ENCODE results near the gene RBM4B.
"Not testable (repeated sequence)": the region's sequence is repeated elsewhere in the genome, so short reads cannot be mapped to it uniquely, and the experiment has no call there.

Gene RBM4B

GRCh38 chr11:66686100-66686785, 8.6 kb upstream of the RBM4B start:
- DNase-seq, result no peak

- DNase-seq, result no peak
These were observed 7.8 kb upstream of the RBM4B start for GRCh38 chr11:66685276-66686099.

- DNase-seq, result no peak
These were observed 6.9 kb upstream of the RBM4B start for GRCh38 chr11:66684635-66685034.

- no peak for DNase-seq
These were observed 6.2 kb upstream of the RBM4B start for GRCh38 chr11:66683877-66684276.

GRCh38 chr11:66680966-66681645, 3.4 kb upstream of the RBM4B start:
- DNase-seq, result no peak

- DNase-seq, result no peak
These were observed 622 bp downstream of the RBM4B start for GRCh38 chr11:66676931-66677598.

GRCh38 chr11:66676282-66676919, 1.3 kb downstream of the RBM4B start:
- no peak for DNase-seq

- no peak for DNase-seq
These were observed 2.6 kb downstream of the RBM4B start for GRCh38 chr11:66674964-66675602.

- no peak for DNase-seq
These were observed 6.9 kb downstream of the RBM4B start for GRCh38 chr11:66670816-66671215.

- no peak for DNase-seq
These were observed 12.3 kb downstream of the RBM4B start for GRCh38 chr11:66665369-66665768.

- DNase-seq, result no peak
These were observed 13.9 kb downstream of the RBM4B start for GRCh38 chr11:66663741-66664296.

- DNase-seq, result no peak
These were observed 17.9 kb downstream of the RBM4B start for GRCh38 chr11:66659763-66660162.

- no peak for DNase-seq
These were observed 24.6 kb downstream of the RBM4B start for GRCh38 chr11:66653123-66653522.

GRCh38 chr11:66652651-66653050, 25.0 kb downstream of the RBM4B start:
- DNase-seq, result no peak

- no peak for DNase-seq
These were observed 26.7 kb downstream of the RBM4B start for GRCh38 chr11:66651016-66651415.

- no peak for DNase-seq
These were observed 27.8 kb downstream of the RBM4B start for GRCh38 chr11:66649903-66650302.

- DNase-seq, result no peak
These were observed 30.9 kb downstream of the RBM4B start for GRCh38 chr11:66646828-66647227.

GRCh38 chr11:66643745-66644437, 33.8 kb downstream of the RBM4B start:
- no peak for DNase-seq

GRCh38 chr11:66641834-66642233, 35.9 kb downstream of the RBM4B start:
- DNase-seq, result no peak

GRCh38 chr11:66639814-66640340, 37.8 kb downstream of the RBM4B start:
- not testable (repeated sequence) for DNase-seq

Measured in NCI-H1048 (cell line).